SJCRH30 (cell line): Measurements from ENCODE around the gene MEPE. TPM values are rescaled to one million over a fixed set of nuclear protein-coding genes. Genes with fewer than 3 reads are reported as not detected.
A peak's percentile ranks its signal among the peaks of the same experiment; 100 is the strongest.

Experiments used
- DNase-seq, 2 experiments: peaks; one replicate each; pipeline ENCODE4 v3.0.0-alpha.2; 2015 to 2020
- H3K27ac ChIP-seq: fragments of 250-450 bp; sonication (Bioruptor Pico); 2 replicates; pipeline ENCODE4 v1.5.1; 2020; ENCODE audit warnings: mild to moderate bottlenecking, moderate library complexity
- H3K27me3 ChIP-seq: fragments of 250-450 bp; sonication (Bioruptor Pico); 2 replicates; pipeline ENCODE4 v1.5.1; 2020; ENCODE audit warnings: mild to moderate bottlenecking, moderate library complexity
- H3K36me3 ChIP-seq: fragments of 250-450 bp; sonication (Bioruptor Pico); 2 replicates; pipeline ENCODE4 v1.5.1; 2020; ENCODE audit warnings: mild to moderate bottlenecking, moderate library complexity
- H3K4me1 ChIP-seq: fragments of 250-450 bp; sonication (Bioruptor Pico); 2 replicates; pipeline ENCODE4 v1.5.1; 2020; ENCODE audit warnings: mild to moderate bottlenecking, moderate library complexity
- H3K4me3 ChIP-seq: fragments of 250-450 bp; sonication (Bioruptor Pico); 2 replicates; pipeline ENCODE4 v1.5.1; 2020; ENCODE audit warnings: mild to moderate bottlenecking, moderate library complexity
- H3K9me3 ChIP-seq: fragments of 250-450 bp; sonication (Bioruptor Pico); replicated peaks from 2 replicates; pipeline ENCODE4 v1.5.1; 2020; ENCODE audit warnings: mild to moderate bottlenecking, moderate library complexity
- total RNA-seq: library from RNA; depleted of rRNA; stranded (reverse); fragments of >200 nt; shearing (Covaris generic); gene quantifications from 2 replicates; pipeline ENCODE4 v1.2.3, GENCODE V29; 2014

Gene MEPE
- total RNA-seq, 1 experiment from 2014 or later, result not detected

DNA sequence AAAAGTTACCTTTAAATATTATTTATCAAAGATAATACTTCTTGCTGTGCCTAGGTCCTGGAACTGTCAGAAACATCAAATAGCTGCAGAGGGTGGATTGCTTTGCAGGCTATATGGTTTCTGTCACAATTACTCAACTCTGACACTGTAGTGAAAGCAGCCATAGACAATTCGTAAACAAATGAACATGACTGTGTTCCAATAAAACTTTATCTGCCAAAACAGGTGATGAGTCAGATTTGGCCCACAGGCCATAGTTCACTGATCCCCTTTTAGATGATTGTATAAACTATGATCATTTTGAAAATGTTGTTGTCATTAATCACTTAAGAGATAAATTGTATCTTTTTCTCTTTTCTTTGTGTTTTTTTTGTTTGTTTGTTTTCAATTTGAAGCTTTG is 8.4 kb upstream of the MEPE start:
- Histone ChIP-seq H3K4me1 (no peaks in the 10 kb centered on the region), H3K27ac (no peak overlapping the region), H3K4me3 (no peak overlapping the region), H3K36me3 (no peaks in the 10 kb centered on the region), H3K9me3 (no peaks in the 10 kb centered on the region), H3K27me3 (0 out of 2 replicates have a peak, but pooled peaks cover 7% of the 10 kb centered on the region)
- no peak for DNase-seq

DNA sequence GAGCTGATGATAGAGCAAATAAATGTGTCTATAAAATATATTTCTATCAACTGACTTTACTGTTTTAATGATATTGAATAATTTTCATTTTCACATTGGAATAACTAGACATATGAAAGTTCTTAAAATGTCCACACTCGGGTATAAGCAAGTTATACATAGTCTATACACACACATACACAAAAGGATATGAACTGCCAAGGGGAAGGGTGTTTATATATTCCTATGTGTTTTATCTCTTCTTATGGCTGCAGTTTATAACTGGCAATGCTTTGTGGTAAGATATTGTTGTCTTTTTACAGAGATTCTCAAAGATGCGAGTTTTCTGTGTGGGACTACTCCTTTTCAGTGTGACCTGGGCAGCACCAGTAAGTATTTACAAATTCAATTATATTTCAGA is 1.6 kb downstream of the MEPE start:
- Histone ChIP-seq H3K4me1 (no peaks in the 10 kb centered on the region), H3K27me3 (no peaks in the 10 kb centered on the region), H3K4me3 (no peak overlapping the region), H3K27ac (no peak overlapping the region), H3K9me3 (no peaks in the 10 kb centered on the region), H3K36me3 (no peaks in the 10 kb centered on the region)
- DNase-seq, result no peak

DNA sequence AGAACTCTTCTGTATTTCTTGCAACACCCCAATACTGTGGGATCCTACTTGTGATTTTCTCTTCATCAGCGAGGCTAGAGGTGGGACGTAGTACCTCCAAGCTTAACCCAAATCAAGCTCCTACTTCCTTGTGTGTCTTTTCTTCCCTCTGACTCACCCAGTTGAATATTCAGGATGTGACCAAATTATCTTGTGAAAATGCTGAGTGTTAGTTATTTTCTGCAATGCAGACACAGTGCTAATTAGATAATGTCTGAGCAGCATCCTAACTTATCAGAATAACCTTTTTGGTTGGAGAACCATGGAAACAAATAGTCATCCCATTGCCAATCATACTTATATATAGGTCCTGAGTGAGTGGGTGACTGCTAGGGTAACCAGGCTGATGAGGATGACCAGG is 2.4 kb downstream of the MEPE start:
- H3K9me3 ChIP-seq, result no peaks in the 10 kb centered on the region
- no peak overlapping the region for H3K27ac ChIP-seq
- DNase-seq, result no peak
- H3K36me3 ChIP-seq, result no peaks in the 10 kb centered on the region
- H3K27me3 ChIP-seq, result no peaks in the 10 kb centered on the region
- no peak overlapping the region for H3K4me3 ChIP-seq
- no peaks in the 10 kb centered on the region for H3K4me1 ChIP-seq

DNA sequence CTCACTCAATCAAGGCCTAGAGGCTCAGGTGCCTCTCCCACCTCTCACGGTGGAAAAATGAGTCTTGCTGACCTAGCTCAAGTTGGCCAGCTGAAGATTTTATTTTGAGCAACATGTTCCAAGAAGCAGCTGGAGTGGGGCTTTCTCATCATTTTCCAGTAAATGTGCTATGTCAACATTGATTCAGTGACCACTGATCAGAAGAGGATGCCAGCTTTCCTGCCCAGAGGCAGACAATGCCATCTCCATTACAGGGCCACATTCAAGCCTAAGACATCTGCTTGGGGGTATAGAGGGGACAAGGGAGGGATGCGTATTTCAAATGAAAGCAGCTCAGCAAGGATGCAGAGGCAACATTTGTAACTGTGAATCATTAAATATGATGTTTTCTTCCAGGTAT is 3.0 kb downstream of the MEPE start:
- Histone ChIP-seq H3K4me1 (no peaks in the 10 kb centered on the region), H3K9me3 (no peaks in the 10 kb centered on the region), H3K27me3 (no peaks in the 10 kb centered on the region), H3K27ac (no peak overlapping the region), H3K36me3 (no peaks in the 10 kb centered on the region), H3K4me3 (no peak overlapping the region)
- DNase-seq, result no peak

DNA sequence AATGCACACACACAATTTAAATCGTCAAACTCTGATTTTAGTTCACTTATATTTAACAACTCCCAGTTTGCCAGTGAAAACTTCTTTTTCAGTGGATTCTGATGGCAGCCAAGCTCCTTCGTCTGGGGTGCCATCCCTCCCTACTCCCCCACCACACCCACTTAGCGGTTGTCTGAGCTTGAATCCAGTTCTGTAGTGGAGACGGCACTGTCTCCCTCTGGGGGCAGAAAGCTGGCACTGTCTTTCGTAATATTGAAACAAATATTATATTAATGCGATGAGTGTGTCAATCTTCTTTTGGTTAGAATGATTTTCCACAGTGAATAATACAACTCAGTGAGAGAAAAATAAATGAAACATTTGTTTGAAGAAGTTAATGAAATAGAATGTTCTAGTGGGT is 5.4 kb downstream of the MEPE start:
- H3K4me1 ChIP-seq, result no peaks in the 10 kb centered on the region
- H3K27me3 ChIP-seq, result no peaks in the 10 kb centered on the region
- H3K36me3 ChIP-seq, result no peaks in the 10 kb centered on the region
- no peak overlapping the region for H3K27ac ChIP-seq
- no peaks in the 10 kb centered on the region for H3K9me3 ChIP-seq
- DNase-seq, result peak in 1 of 2 experiments; percentile 53
- no peak overlapping the region for H3K4me3 ChIP-seq

DNA sequence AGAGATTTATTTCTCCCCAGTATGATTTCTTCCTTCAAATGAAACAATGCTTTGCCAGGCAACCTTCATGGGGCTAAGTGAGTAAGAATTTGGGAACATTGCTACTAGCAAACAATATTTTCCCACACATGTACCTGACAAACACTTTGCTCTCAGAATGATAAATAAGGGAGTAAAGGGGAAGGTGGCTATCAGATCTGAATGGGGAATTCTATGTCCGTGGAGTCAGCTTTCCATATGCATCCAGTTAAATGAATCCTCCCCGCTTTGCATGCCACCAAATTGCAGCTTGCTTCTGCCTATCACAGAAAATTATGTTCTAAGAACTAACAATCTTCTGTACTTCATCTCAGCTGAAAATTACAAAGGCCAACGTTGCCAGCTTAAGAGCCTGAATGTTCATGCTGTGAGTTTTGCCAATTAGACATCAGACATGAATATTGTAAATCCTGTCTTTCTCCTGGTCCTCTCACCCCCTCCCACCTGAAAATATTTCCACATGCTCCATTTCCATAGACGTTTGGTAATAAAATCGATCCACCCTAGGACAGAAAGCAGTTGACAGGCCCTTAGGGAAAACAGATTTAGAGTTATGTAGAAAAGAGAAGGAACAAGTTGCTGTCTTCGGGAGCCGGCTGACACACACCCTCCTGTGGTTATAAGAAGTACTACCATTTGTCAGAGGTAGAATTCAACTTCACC is 6.3 kb downstream of the MEPE start:
- Histone ChIP-seq H3K4me1 (no peaks in the 10 kb centered on the region), H3K9me3 (no peaks in the 10 kb centered on the region), H3K4me3 (no peak overlapping the region), H3K36me3 (no peaks in the 10 kb centered on the region), H3K27ac (no peak overlapping the region), H3K27me3 (no peaks in the 10 kb centered on the region)
- peak in 1 of 2 experiments; percentile 68 for DNase-seq

DNA sequence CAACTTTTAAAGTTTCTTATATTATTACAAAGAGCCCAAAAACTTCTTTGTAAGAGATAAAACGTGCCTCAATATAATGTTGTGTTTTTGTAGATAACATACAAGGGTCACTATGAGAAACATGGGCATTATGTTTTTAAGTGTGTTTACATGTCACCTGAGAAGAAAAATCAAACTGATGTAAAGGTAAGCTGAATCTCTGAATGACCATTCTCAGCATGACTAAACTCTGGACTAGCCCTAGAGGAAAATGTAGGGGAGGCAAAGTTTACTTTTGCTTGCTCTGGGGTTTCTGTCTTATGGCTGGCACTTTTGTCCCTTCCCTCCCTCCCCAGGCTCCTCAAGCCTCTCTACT is 6.8 kb downstream of the MEPE start:
- Histone ChIP-seq H3K27ac (no peak overlapping the region), H3K4me1 (no peaks in the 10 kb centered on the region), H3K4me3 (no peak overlapping the region), H3K27me3 (no peaks in the 10 kb centered on the region), H3K36me3 (no peaks in the 10 kb centered on the region), H3K9me3 (no peaks in the 10 kb centered on the region)
- no peak for DNase-seq

DNA sequence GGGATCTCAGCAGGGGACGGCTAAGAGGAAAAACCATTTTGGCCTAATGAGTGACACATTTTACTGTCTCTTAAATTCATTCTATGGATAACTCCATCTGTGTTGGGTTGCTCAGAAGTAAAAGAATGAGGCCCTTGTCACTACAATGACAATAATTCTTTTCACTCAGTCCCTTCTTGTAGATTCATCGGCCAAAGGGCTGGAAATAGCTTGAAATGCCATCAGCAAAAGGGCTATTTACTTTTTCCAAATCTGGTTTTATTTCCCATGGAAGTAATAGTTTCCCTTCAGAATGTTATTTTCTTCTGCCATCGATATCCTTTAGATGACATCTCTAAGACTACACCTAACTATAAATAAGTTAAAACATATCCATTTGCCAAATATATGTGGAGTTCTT is 7.4 kb downstream of the MEPE start:
- DNase-seq, result no peak
- Histone ChIP-seq H3K4me3 (no peak overlapping the region), H3K36me3 (no peaks in the 10 kb centered on the region), H3K4me1 (no peaks in the 10 kb centered on the region), H3K9me3 (no peaks in the 10 kb centered on the region), H3K27ac (no peak overlapping the region), H3K27me3 (no peaks in the 10 kb centered on the region)

DNA sequence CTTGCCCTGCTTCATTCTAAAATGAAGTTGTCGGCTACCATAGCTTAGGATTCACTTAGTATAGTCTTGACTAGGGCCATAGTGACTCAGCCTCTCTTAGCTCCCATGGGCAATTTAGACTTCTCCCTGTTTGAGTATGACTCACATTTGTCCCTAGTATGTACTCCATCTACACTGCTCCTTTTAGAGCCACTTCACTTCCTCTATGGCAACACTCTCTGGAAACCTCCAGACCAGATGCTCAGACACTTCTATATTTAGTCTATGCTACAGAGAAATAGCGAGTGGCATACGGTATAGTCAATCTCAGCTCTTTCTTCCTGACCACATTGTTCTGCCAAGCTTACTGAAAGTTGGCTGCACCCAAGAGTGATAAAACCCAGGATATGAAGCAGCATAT is 11.2 kb downstream of the MEPE start:
- Histone ChIP-seq H3K9me3 (no peaks in the 10 kb centered on the region), H3K4me3 (no peak overlapping the region), H3K27ac (no peak overlapping the region), H3K27me3 (no peaks in the 10 kb centered on the region), H3K4me1 (no peaks in the 10 kb centered on the region), H3K36me3 (no peaks in the 10 kb centered on the region)
- peak in 1 of 2 experiments; percentile 30 for DNase-seq

DNA sequence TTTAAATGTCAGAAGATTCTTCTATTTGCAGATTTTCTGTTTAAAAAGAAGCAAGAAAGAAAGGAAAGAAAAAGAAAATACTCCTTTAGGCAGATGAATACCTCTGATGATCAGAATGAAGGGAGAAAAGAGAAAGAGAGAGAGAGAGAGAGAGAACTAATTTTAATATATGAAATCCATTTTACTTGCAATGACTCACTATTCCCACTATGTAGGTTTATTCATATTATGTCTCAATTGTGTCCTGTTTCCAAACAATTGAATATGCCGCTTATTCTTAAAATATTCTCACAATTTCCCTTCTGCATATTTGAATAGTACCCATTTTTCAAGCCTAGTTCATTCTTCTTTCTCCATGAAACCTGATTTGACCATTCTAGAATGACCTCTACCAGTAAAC is 11.7 kb downstream of the MEPE start:
- no peak for DNase-seq
- Histone ChIP-seq H3K9me3 (no peaks in the 10 kb centered on the region), H3K4me1 (no peaks in the 10 kb centered on the region), H3K36me3 (no peaks in the 10 kb centered on the region), H3K27me3 (no peaks in the 10 kb centered on the region), H3K27ac (no peak overlapping the region), H3K4me3 (no peak overlapping the region)

DNA sequence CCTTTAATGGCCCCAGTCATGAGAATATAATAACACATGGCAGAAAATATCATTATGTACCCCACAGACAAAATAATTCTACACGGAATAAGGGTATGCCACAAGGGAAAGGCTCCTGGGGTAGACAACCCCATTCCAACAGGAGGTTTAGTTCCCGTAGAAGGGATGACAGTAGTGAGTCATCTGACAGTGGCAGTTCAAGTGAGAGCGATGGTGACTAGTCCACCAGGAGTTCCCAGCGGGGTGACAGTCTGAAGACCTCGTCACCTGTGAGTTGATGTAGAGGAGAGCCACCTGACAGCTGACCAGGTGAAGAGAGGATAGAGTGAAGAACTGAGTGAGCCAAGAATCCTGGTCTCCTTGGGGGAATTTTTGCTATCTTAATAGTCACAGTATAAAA is 13.5 kb downstream of the MEPE start:
- DNase-seq, result no peak
- no peak overlapping the region for H3K27ac ChIP-seq
- no peaks in the 10 kb centered on the region for H3K36me3 ChIP-seq
- no peaks in the 10 kb centered on the region for H3K9me3 ChIP-seq
- no peaks in the 10 kb centered on the region for H3K4me1 ChIP-seq
- H3K27me3 ChIP-seq, result no peaks in the 10 kb centered on the region
- H3K4me3 ChIP-seq, result no peak overlapping the region

DNA sequence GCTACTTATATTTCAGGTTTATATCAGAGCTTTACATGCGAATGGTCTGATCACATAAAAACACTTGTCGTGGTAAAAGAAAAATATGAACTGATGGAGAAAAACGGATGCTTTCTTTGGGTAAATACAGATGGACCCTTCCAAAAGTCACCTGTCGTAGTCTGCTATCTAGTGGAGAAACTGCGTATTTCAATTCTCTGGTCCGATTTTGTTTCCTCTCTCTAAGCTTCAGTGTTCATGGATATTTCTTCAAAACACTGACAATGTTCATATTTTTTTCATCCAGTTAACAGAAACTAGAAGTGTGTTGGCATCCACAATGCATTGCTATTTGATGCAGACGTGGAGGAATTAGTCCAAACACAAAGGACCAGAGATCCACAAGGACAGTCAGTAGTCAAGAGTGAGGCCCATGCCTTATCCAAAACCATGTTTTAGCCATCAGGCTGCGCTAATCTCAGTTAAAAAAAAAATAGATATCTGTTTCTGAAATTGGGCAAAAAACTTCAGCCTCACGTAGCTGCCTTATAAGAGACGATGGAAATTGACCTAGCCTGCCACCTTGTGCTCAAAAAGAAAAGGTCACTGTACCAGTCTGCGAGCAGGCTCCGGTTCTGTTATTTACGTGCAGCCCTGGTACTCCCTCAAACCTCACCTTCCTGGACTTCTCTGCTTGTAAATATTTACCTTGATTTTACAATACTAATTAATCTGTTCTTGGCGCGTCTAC is 16.0 kb downstream of the MEPE start:
- Histone ChIP-seq H3K27me3 (no peaks in the 10 kb centered on the region), H3K9me3 (no peaks in the 10 kb centered on the region), H3K4me1 (no peaks in the 10 kb centered on the region), H3K27ac (no peak overlapping the region), H3K4me3 (no peak overlapping the region), H3K36me3 (no peaks in the 10 kb centered on the region)
- DNase-seq, result peak; percentile 45 to 78

DNA sequence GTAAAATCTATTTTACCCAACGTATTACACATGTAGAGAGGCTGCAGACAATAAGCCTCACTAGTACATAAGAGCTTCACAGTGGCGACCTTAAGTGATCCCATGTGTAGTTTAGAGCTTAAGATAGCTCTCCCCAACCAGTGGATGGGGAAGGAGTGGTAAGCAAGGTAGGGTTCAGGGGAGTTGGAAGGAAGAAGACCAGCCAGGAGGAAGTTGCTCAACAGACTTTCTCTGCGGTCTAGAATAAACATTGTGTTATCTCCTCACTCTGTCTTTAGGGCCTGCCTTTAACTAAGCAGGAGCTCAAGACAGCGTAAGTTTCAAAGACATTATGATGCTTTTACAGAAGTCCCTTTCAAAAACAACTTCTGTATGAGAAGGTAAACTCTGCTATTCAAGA is 16.8 kb downstream of the MEPE start:
- Histone ChIP-seq H3K27ac (no peak overlapping the region), H3K27me3 (no peaks in the 10 kb centered on the region), H3K4me3 (no peak overlapping the region), H3K36me3 (no peaks in the 10 kb centered on the region), H3K4me1 (no peaks in the 10 kb centered on the region), H3K9me3 (no peaks in the 10 kb centered on the region)
- no peak for DNase-seq

DNA sequence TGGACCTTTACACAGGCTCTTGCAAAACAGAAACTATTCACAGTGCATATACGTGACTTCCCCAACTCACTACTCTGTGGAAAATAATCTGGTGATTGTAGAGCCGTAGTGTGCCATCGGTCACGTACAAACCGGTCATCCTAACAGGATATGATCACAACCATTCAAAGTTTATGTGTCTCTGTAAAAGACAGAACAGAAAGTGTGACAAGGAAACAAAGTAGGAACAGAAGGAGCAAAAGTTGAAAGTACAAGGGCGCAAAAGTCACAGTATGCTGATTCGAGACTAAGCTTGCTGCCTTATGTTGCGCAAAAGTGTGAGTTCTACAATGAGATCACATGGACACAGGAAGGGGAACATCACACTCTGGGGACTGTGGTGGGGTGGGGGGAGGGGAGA is 18.6 kb downstream of the MEPE start:
- H3K27me3 ChIP-seq, result no peaks in the 10 kb centered on the region

DNA sequence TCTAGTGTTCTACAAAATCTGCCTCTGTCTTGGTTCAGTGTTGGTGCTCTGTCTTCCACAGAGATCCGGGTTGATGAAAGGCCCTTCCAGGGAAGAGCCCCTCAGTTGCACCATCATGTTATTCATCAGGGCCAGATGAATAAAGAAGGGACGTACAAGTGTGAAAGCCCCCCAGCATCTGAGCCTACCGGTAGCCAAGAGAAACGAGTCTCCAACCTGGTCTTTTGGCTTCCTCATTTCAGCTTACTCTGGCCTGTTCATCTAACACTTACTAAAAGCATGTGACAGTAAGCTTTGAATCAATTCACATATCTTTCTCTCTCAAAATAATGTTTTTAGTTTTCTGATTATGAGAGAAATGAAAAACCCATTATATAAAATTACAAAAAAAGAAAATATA is 19.2 kb downstream of the MEPE start:
- H3K36me3 ChIP-seq, result no peaks in the 10 kb centered on the region
- no peak overlapping the region for H3K4me3 ChIP-seq
- H3K27me3 ChIP-seq, result no peaks in the 10 kb centered on the region
- H3K9me3 ChIP-seq, result no peaks in the 10 kb centered on the region
- no peak for DNase-seq
- no peak overlapping the region for H3K27ac ChIP-seq
- no peaks in the 10 kb centered on the region for H3K4me1 ChIP-seq

More for the DNA sequence above, 18.6 kb downstream of the MEPE start:
- no peak overlapping the region for H3K4me3 ChIP-seq
- H3K36me3 ChIP-seq, result no peaks in the 10 kb centered on the region
- no peak overlapping the region for H3K27ac ChIP-seq
- H3K9me3 ChIP-seq, result no peaks in the 10 kb centered on the region
- no peaks in the 10 kb centered on the region for H3K4me1 ChIP-seq
- DNase-seq, result no peak

DNA sequence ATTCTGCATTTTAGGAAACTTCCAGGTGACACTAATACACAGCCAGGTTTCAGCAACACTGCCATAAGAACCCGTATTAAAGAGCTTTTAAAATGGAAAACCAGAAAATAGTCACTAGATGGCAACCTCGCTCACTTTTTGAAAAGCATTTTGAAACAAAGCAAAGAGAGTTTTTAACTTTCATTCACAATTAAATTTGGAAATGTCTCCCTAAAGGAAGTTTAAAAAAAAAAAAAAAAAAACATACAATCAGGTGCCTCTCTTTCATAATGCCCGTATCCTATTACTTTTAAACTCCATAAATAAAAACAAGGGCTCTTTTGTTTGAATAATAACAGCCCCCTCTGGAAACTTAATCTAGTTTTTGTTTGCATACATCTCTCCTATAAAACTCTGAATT is 20.3 kb downstream of the MEPE start:
- Histone ChIP-seq H3K9me3 (no peaks in the 10 kb centered on the region), H3K36me3 (no peaks in the 10 kb centered on the region), H3K4me1 (no peaks in the 10 kb centered on the region), H3K27me3 (no peaks in the 10 kb centered on the region), H3K27ac (no peak overlapping the region), H3K4me3 (no peak overlapping the region)
- DNase-seq, result peak in 1 of 2 experiments; percentile 63
